ENCODE measurements around the gene UTF1.
"Not testable (repeated sequence)": the region's sequence is repeated elsewhere in the genome, so short reads cannot be mapped to it uniquely, and the experiment has no call there.

The UTF1 gene

GRCh38 chr10:133227256-133227655 is 2.8 kb upstream of the UTF1 start:
- DNase-seq (ENCODE audit: low read depth) = no peak

GRCh38 chr10:133229265-133230043 is 563 bp upstream of the UTF1 start:
- no peak for DNase-seq (ENCODE audit: low read depth)

DNA sequence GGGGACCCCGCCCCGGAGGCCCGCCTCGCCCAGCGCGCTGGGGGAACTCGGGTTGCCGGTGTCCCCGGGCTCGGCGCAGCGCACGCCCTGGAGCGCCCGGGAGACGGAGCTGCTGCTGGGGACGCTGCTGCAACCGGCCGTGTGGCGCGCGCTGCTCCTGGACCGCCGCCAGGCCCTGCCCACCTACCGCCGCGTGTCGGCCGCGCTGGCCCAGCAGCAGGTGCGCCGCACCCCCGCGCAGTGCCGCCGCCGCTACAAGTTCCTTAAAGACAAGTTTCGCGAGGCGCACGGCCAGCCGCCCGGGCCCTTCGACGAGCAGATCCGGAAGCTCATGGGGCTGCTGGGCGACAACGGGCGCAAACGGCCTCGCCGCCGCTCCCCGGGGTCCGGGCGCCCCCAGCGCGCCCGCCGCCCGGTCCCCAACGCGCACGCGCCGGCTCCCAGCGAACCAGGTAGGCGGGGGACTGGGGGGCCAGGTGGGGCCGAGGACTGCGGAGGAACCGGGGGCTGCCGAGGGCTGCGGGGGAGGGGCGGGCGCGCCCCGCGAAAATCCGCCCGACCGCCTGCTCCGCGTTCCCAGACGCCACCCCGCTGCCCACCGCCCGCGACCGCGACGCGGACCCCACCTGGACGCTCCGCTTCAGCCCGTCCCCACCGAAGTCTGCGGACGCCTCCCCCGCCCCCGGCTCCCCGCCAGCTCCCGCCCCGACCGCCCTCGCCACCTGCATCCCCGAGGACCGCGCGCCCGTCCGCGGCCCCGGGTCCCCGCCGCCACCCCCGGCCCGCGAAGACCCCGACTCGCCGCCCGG is 574 bp downstream of the UTF1 start:
- no peak for DNase-seq (ENCODE audit: low read depth)

DNA sequence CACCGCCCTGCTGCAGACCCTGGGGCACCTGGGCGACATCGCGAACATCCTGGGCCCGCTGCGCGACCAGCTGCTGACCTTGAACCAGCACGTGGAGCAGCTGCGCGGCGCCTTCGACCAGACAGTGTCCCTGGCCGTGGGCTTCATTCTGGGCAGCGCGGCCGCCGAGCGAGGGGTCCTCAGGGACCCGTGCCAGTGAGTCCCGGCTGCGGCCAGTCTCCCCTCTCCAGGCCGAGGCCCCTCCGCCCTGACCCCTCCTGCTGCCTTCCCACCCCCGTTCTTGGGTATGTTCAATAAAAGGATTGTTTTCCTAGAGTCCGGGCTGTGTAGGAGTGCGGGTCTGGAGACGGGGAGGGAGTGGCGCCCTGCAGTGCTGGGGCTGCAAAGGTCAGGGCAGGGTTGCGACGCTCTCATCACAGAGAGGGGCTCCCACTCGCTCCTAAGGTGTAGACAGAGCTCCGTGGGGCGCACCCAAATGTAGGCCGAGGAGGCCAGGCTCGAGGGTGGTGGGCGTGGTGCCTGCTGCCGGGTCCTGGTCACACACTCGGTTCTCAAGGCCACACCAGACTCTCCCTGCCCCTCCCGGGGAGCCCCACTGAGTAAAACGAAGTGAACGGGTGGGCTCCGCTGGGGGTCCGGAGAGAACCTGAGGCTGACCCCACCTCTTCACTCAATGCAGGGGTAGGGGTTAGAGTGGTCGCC is 1.4 kb downstream of the UTF1 start:
- no peak for DNase-seq (ENCODE audit: low read depth)

- DNase-seq (ENCODE audit: low read depth) = no peak
Observed at GRCh38 chr10:133231946-133232574, 2.0 kb downstream of the UTF1 start.

- not testable (repeated sequence) for DNase-seq (ENCODE audit: low read depth)
Observed at GRCh38 chr10:133234796-133235195, 4.8 kb downstream of the UTF1 start.

- DNase-seq (ENCODE audit: low read depth) = no peak
Observed at GRCh38 chr10:133235265-133235855, 5.3 kb downstream of the UTF1 start.

GRCh38 chr10:133235932-133236331 is 5.9 kb downstream of the UTF1 start:
- no peak for DNase-seq (ENCODE audit: low read depth)

GRCh38 chr10:133236401-133237240 is 6.6 kb downstream of the UTF1 start:
- DNase-seq (ENCODE audit: low read depth) = no peak

GRCh38 chr10:133237241-133237587 is 7.2 kb downstream of the UTF1 start:
- DNase-seq (ENCODE audit: low read depth) = no peak

DNA sequence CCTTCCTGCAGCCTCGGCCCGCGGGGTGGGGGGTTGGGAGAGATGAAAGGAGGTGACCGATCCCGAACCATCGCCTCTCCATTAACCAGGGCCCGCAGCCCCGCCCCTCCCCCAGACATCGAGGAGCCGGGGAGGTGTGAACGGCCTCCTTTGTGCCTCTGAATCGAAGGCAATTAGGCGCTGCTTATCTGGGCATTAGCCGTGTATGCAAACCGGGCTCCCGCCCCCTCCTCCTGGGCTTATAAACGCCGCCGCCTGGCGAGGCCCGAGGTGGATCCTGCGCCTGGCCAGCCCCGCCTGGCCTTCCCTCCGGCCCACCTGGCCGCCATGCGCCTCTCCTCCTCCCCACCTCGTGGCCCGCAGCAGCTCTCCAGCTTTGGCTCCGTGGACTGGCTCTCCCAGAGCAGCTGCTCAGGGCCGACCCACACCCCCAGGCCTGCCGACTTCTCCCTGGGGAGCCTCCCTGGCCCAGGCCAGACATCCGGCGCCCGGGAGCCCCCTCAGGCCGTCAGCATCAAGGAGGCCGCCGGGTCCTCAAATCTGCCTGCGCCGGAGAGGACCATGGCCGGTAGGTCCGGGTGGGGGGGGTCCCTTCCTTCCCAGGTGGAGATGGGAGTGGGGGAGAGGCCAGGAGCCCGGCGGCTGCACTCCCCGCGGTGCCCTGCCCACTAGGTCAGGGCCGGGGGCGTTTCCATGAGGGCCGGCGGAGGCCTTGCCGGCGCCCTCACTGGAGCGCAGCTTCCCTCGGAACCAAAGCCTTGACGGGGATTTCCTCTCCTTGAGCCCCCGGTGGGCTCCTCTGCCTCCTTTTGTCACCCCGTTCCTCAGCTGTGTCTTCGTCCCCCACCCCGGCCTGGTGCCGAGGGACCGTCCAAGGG is 7.8 kb downstream of the UTF1 start, which contains the start of gene VENTX:
TSS of gene VENTX (plus strand) at position 268 of the 878 bp plus-strand sequence. CDS start at position 328, 60 bp downstream.
- no peak for DNase-seq (ENCODE audit: low read depth)

GRCh38 chr10:133238466-133238804 is 8.4 kb downstream of the UTF1 start:
- no peak for DNase-seq (ENCODE audit: low read depth)

- DNase-seq (ENCODE audit: low read depth) = no peak
Observed at GRCh38 chr10:133239990-133240389, 10.0 kb downstream of the UTF1 start.

- DNase-seq (ENCODE audit: low read depth) = no peak
Observed at GRCh38 chr10:133241501-133242205, 11.6 kb downstream of the UTF1 start.

- DNase-seq (ENCODE audit: low read depth) = peak; percentile 54
Observed at GRCh38 chr10:133242611-133243356, 12.8 kb downstream of the UTF1 start.

DNA sequence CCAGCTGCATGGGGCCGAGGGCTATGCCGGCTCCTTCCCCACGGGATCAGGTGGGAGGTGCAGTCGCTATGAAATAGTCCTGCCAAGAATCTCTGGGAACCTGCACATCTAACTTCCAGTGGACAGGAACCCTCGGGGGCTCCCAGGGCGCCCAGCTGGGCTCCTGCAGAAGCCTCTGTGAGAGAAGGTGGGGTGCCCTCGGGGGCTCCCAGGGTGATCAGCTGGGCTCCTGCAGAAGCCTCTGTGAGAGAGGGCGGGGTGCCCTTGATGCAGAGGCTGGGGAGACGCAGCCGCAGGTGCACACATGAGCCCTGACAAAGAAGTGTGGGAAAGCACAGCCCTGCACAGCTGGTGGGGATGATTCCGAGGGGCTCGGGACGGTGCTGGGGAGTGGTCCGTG is 13.6 kb downstream of the UTF1 start:
- no peak for DNase-seq (ENCODE audit: low read depth)

DNA sequence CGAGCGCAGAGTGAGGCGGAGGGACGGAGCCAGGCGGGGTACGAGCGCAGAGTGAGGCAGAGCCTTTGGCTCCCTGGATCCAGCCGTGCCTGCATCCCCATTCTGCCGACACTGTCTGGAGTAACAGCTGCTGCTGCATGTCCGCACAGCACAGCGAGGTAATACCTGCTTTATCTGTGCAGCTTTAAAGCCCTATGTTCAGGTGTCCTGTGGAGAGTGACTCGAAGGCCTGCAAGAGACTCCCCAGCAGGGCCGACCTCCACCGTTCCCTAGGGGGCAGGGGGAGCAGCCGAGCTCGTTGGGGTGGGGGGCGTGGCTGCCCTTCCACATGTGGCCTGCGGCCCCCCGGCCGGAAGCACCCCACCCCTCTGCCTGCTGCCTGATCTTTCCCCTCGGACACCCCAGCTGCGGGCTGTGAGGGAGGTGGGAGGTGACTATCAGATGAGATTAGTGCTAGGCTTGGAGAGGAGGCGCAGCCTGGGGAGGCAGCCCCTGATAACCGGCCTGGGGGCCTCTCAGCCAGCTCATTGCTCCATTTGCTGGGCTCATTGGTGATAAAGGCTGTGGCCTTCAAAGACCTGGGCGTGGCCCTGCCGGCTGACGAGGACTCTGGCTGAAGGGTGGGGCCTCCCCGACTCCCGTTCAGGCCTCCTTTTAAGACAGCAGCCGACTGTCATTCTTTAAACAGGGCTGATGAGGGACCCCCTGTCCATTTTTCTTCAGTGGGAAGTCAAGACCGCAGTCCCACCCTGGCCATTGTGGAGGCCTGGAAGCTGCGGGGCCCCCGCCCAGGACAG is 15.6 kb downstream of the UTF1 start:
- peak; percentile 66 for DNase-seq (ENCODE audit: low read depth)

- DNase-seq (ENCODE audit: low read depth) = no peak
Observed at GRCh38 chr10:133246236-133246626, 16.2 kb downstream of the UTF1 start.
